ENCODE data around the gene MAGEL2. TPM values are rescaled to one million over a fixed set of nuclear protein-coding genes. Genes with fewer than 3 reads are reported as not detected.

The MAGEL2 gene
- total and polyA plus RNA-seq, 2 donors: 0.89 to 5.0 TPM

DNA sequence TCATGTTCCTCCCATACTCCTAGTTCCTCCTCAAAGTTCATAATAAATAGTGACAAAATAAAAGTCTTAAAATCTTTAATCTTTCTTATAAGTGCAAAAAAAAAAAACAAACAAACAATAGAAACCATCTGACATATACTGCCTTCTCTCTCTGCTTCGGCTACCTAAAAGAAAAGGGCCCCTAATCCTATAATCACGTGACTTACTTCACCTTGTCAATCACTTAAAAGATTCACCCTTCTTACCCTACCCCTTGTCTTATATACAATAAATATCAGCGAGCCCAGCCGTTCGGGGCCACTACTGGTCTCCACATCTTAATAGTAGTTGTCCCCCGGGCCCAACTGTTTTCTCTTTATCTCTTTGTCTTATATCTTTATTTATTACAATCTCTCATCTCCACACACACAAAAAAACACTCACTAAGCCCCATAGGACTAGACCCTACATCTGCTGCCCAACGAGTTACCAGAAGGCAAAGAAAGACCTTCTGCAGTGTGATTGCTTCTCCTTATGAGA, 53.4 kb downstream of the MAGEL2 start:
- H3K36me3 ChIP-seq (ENCODE audit: insufficient read depth): no peaks in the 10 kb centered on the region
- 71% methylated on average over 7 of the region's 7 CpGs for WGBS

More for the DNA sequence above, 53.4 kb downstream of the MAGEL2 start:
- H3K4me3 ChIP-seq (ENCODE audit: low read depth, low read length): no peak overlapping the region
- H3K27ac ChIP-seq (ENCODE audit: low read depth): no peak overlapping the region
- no peak for DNase-seq (ENCODE audit: extremely low spot score)
- no peaks in the 10 kb centered on the region for H3K4me1 ChIP-seq (ENCODE audit: insufficient read depth)

Other genes with a start within 250 kb of the MAGEL2 start
- not detected for gene GOLGA6L2, start 200.6 kb downstream of the MAGEL2 start, total RNA-seq
- not detected for gene GOLGA6L2, start 200.6 kb downstream of the MAGEL2 start, polyA plus RNA-seq
- 0.95 TPM for gene MKRN3, start 82.2 kb downstream of the MAGEL2 start, total RNA-seq
- gene MKRN3, start 82.2 kb downstream of the MAGEL2 start, polyA plus RNA-seq: 0.32 TPM
- 72.3 TPM for gene NDN, start 39.4 kb upstream of the MAGEL2 start, total RNA-seq
- 107 TPM for gene NDN, start 39.4 kb upstream of the MAGEL2 start, polyA plus RNA-seq

All from urinary bladder (tissue), 4 donors.